ENCODE data around the gene CPN2.

The CPN2 gene

DNA sequence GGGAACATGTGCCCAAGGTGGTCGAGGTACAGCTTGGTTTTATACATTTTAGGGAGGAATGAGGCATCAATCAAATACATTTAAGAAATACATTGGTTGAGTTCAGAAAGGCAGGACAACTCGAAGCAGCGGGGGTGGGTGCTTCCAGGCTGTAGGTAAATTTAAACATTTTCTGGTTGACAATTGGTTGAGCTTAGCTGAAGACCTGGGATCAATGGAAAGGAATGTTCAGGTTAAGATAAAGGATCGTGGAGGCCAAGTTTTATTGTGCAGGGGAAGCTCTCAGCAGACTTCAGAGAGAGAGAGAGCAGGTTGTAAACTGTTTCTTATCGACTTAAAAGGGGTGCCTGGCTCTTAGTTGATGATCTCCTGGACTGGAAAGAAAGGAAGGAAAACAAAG is 11.3 kb downstream of the CPN2 start:
- H3K4me3 ChIP-seq (ENCODE audit: low read depth, low read length) = no peak overlapping the region
- TF ChIP-seq CTCF (IDR thresholded peaks at IDR 0.05; ENCODE audit: low read depth, low read length, missing control alignments) = no peak
- no peak for DNase-seq (ENCODE audit: low read depth)

DNA sequence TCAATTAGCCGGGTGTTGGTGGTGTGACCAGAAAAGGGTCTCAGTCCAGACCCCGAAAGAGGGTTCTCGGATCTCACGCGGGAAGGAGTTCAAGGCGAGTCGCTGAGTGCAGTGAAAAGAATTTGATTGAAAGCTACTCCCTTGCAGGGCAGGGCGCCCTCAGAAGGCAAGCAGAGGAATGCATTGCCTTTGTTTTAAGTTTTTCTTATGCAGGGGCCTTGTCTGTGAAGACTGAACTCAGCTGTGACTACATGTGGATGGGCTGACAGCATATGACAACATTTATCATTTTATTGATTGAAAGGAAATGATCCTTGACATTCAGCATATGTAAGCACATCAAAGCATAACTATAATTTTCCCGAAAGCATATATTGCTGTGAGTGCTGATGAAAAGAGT is 11.8 kb downstream of the CPN2 start:
- no peak overlapping the region for H3K4me3 ChIP-seq (ENCODE audit: low read depth, low read length)
- no peak for TF ChIP-seq CTCF (IDR thresholded peaks at IDR 0.05; ENCODE audit: low read depth, low read length, missing control alignments)
- DNase-seq (ENCODE audit: low read depth) = no peak

- H3K4me3 ChIP-seq (ENCODE audit: low read depth, low read length) = no peak overlapping the region
- no peak for DNase-seq (ENCODE audit: low read depth)
- no peak for TF ChIP-seq CTCF (IDR thresholded peaks at IDR 0.05; ENCODE audit: low read depth, low read length, missing control alignments)
Observed at GRCh38 chr3:194337965-194338753, 13.0 kb downstream of the CPN2 start.

DNA sequence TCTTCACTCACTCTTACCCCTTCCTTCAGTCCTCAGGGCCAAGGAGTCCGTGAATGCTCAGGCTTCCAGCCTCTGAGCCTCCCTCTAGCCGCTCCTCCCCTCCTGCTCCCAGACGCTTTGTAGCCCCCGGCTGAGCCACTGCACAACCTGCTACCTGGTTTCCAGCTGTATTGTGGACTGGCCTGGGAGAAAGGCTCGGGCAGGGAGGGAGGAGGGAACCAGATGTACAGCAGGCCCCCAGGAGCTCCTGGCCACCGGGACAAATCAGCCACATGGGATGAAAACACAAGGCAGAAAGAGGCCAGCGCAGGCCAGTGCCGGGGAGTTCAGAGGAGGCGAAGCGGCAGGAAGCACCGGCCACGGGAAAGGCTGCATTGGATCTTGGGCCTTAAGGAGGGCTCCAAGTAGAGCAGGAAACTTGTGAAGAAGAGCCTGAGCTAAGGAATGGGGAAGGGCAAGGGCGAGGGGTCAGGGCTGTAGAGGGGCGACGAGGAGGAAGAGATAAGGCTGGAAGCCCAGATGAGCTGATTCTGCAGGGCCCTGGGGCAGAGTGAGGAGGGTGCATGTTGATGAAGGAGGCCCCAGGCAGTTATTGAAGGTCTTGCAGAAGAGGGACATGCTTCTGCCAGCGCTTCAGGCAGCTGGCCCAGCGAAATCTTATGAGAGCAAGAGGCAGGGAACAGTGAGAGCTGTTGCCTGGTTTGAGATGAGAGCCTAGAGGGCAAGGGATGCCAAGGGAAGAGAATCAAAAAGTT is 14.3 kb downstream of the CPN2 start:
- no peak for DNase-seq (ENCODE audit: low read depth)
- H3K4me3 ChIP-seq (ENCODE audit: low read depth, low read length) = no peak overlapping the region
- TF ChIP-seq CTCF (IDR thresholded peaks at IDR 0.05; ENCODE audit: low read depth, low read length, missing control alignments) = no peak

DNA sequence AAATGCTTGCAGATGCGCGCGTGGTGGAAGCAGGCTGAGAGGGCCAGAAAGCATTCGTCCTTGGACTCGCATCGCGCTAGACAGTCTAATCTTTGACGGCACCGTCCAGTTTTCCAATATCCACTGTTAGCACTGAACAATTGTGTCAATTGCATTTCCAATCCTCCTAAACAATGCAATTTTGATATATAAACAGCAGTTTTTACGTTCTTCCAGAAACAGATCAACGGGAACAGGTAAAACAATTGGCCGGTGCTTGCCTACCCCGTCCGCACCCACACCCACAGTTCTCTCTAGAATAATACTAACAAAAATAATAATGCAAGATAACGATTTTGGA is 17.2 kb downstream of the CPN2 start:
- no peak for TF ChIP-seq CTCF (IDR thresholded peaks at IDR 0.05; ENCODE audit: low read depth, low read length, missing control alignments)
- DNase-seq (ENCODE audit: low read depth) = no peak
- H3K4me3 ChIP-seq (ENCODE audit: low read depth, low read length) = no peak overlapping the region

GRCh38 chr3:194333212-194333980 is 17.7 kb downstream of the CPN2 start:
- peak overlapping the region; percentile 13 for H3K4me3 ChIP-seq (ENCODE audit: low read depth, low read length)
- DNase-seq (ENCODE audit: low read depth) = no peak
- peak; percentile 94 for TF ChIP-seq CTCF (IDR thresholded peaks at IDR 0.05; ENCODE audit: low read depth, low read length, missing control alignments)

Measured in GM12864 (cell line).